OCI-LY1 (cell line): Measurements from ENCODE around the gene AFAP1L2.

Experiments used
- CTCF ChIP-seq: fragments of 200-600 bp; sonication (generic), shearing (Covaris generic); IDR thresholded peaks from 2 replicates; pipeline ENCODE4 v1.5.1; 2017; ENCODE audit warnings: mild to moderate bottlenecking, antibody characterized with exemption, low read length, moderate library complexity, mixed read lengths
- EZH2 ChIP-seq: fragments of 200-600 bp; sonication (generic), shearing (Covaris generic); IDR thresholded peaks from 2 replicates; pipeline ENCODE4 v1.8.0; 2017; ENCODE audit warnings: borderline replicate concordance, mixed run types, mild to moderate bottlenecking, antibody characterized with exemption, low read length, moderate library complexity, mixed read lengths

GRCh38 chr10:114349522-114350215 lies 54.6 kb downstream of the AFAP1L2 start:
- TF ChIP-seq CTCF (no peak), EZH2 (no peak)
